GM12878 (cell line): ENCODE measurements around the gene SHISA6.

Experiments used
- CEBPZ ChIP-seq: fragments of 150-350 bp; IDR thresholded peaks from 2 replicates; pipeline ENCODE4 v1.6.1; 2016; ENCODE audit warnings: low read depth, low read length
- CHD2 ChIP-seq: IDR thresholded peaks from 2 replicates; pipeline ENCODE4 v1.6.1; 2011; ENCODE audit warnings: low read depth, low read length, improper control_type of control experiment, borderline replicate concordance
- CTCF ChIP-seq, 3 experiments: IDR thresholded peaks in 2 of 3; conservative IDR thresholded peaks in 1 of 3; 2 replicates each; pipeline ENCODE4 v1.5.1; 2011; ENCODE audit warnings: low read depth in 3 of 3, low read length in 3 of 3, mild to moderate bottlenecking in 3 of 3, control low read depth in 2 of 3, moderate library complexity in 2 of 3, inconsistent platforms in 1 of 3, mixed read lengths in 1 of 3; ENCODE audit not compliant: control insufficient read depth in 2 of 3, insufficient read depth in 1 of 3; ENCODE audit errors: extremely low read depth in 1 of 3
- KAT2A ChIP-seq: conservative IDR thresholded peaks from 2 replicates; pipeline ENCODE4 v1.6.1; 2011; ENCODE audit warnings: low read depth, low read length; ENCODE audit not compliant: control insufficient read depth
- PKNOX1 ChIP-seq: fragments of 450-650 bp; IDR thresholded peaks from 2 replicates; pipeline ENCODE4 v1.6.1; 2016; ENCODE audit warnings: mild to moderate bottlenecking
- RAD21 ChIP-seq: IDR thresholded peaks from 2 replicates; pipeline ENCODE4 v1.6.1; 2011; ENCODE audit warnings: mild to moderate bottlenecking, low read depth, low read length, moderate library complexity; ENCODE audit not compliant: insufficient read depth
- REST ChIP-seq: IDR thresholded peaks from 2 replicates; pipeline ENCODE4 v1.6.1; 2012; ENCODE audit warnings: mild to moderate bottlenecking, low read depth, low read length
- SIN3A ChIP-seq: IDR thresholded peaks from 2 replicates; pipeline ENCODE4 v1.6.1; 2012; ENCODE audit warnings: low read depth, low read length, improper control_type of control experiment
- USF2 ChIP-seq: IDR thresholded peaks from 2 replicates; pipeline ENCODE4 v1.6.1; 2011; ENCODE audit warnings: low read depth, low read length, improper control_type of control experiment, borderline replicate concordance
- YBX1 ChIP-seq: fragments of 450-650 bp; IDR thresholded peaks from 2 replicates; pipeline ENCODE4 v1.6.1; 2016; ENCODE audit warnings: antibody characterized with exemption
- YY1 ChIP-seq: IDR thresholded peaks from 2 replicates; pipeline ENCODE4 v1.6.1; 2011; ENCODE audit warnings: low read depth, mild to moderate bottlenecking, low read length

GRCh38 chr17:11296994-11297393 is 56.0 kb downstream of the SHISA6 start:
- no peak for TF ChIP-seq REST
- no peak for TF ChIP-seq PKNOX1
- no peak for TF ChIP-seq RAD21
- no peak for TF ChIP-seq CEBPZ
- TF ChIP-seq CHD2, result no peak
- no peak for TF ChIP-seq YBX1
- TF ChIP-seq USF2, result no peak
- TF ChIP-seq YY1, result no peak
- TF ChIP-seq SIN3A, result no peak
- TF ChIP-seq KAT2A, result no peak
- peak in 1 of 3 experiments; percentile 18; a peak in 1 of 6 replicates for TF ChIP-seq CTCF (IDR thresholded peaks at IDR 0.05 in 2 of 3, conservative IDR thresholded peaks at IDR 0.05 in 1 of 3; ENCODE audit: control insufficient read depth in 2 of 3, extremely low read depth in 1 of 3, insufficient read depth in 1 of 3, low read depth in 3 of 3, low read length in 3 of 3)
